ENCODE measurements around the gene PARS2. TPM values are rescaled to one million over a fixed set of nuclear protein-coding genes. Genes with fewer than 3 reads are reported as not detected.

The PARS2 gene
- polyA plus RNA-seq, 2 donors: 1.5 to 2.5 TPM

DNA sequence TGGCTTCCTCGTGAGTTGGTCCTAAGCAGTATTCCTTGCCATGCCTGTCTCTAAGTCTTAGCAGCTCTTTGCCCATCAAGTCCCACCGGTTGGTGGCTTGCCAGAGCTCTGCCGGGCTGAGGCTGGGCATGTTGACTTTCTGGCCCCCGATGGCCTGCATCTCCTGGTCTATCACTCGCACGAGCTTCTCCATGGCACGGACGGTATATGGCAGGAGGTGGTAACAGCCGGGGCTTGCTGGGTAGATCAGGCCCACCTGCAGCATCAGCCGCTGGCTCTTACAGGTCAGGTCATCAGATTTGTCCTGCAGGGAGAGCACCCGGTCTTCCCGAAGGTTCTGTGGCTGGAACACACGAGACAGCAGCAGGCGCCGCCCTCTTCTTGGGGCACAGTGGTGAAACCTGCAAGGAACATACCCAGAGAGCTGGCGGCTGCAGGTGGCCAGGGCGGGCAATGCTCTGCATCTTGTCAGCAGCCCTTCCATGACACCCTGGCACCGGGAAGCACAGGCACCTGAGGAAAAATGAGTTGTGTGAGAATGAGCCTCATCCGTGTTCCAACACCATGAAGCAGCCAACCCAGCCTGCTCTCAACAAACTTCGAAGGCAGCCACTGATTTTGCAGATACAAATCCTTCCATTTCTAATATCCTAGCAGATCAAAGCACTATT lies 5.5 kb downstream of the PARS2 start:
- H3K9me3 ChIP-seq (ENCODE audit: control insufficient read depth in 2 of 2, insufficient read depth in 1 of 2, low read depth in 1 of 2, low read length in 1 of 2): no peaks in the 10 kb centered on the region
- H3K4me3 ChIP-seq (ENCODE audit: low read depth in 1 of 2, low read length in 2 of 2): no peak overlapping the region
- H3K27ac ChIP-seq (ENCODE audit: low read depth in 2 of 2, low read length in 1 of 2): no peak overlapping the region
- WGBS, 2 donors: 91 to 93% methylated on average over 20 of the region's 20 CpGs
- peaks cover 16 to 22% of the 10 kb centered on the region in 2 donors for H3K36me3 ChIP-seq (ENCODE audit: control insufficient read depth in 2 of 2, insufficient read depth in 2 of 2, low read length in 1 of 2)
- H3K4me1 ChIP-seq (ENCODE audit: control insufficient read depth in 2 of 2, insufficient read depth in 2 of 2, low read length in 1 of 2): no peaks in the 10 kb centered on the region
- no peaks in the 10 kb centered on the region for H3K27me3 ChIP-seq (ENCODE audit: control insufficient read depth in 1 of 2, insufficient read depth in 2 of 2, low read length in 2 of 2)

DNA sequence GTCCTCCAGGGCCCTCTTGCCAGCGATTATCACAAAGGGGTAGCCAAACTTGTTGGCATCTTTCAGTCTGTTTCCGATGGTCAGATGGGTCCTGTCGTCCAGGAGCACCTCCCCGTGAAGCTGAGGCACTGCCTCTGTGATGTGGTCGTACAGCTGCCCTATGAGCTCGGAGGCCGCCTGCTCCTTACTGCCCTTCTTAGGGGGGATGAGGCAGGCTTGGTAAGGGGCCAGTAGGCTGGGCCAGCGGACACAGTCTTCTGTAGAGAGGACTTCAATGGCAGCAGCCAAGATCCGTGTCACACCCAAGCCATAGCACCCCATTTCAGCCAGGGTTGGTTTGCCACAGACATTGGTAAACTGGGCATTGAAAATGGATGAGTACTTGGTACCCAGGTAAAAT lies 6.5 kb downstream of the PARS2 start:
- WGBS, 2 donors: 94 to 95% methylated on average over 9 of the region's 9 CpGs
- H3K36me3 ChIP-seq (ENCODE audit: control insufficient read depth in 2 of 2, insufficient read depth in 2 of 2, low read length in 1 of 2): peaks cover 16 to 22% of the 10 kb centered on the region in 2 donors
- H3K27ac ChIP-seq (ENCODE audit: low read depth in 2 of 2, low read length in 1 of 2): no peak overlapping the region
- H3K9me3 ChIP-seq (ENCODE audit: control insufficient read depth in 2 of 2, insufficient read depth in 1 of 2, low read depth in 1 of 2, low read length in 1 of 2): no peaks in the 10 kb centered on the region
- H3K27me3 ChIP-seq (ENCODE audit: control insufficient read depth in 1 of 2, insufficient read depth in 2 of 2, low read length in 2 of 2): no peaks in the 10 kb centered on the region
- H3K4me3 ChIP-seq (ENCODE audit: low read depth in 1 of 2, low read length in 2 of 2): no peak overlapping the region
- H3K4me1 ChIP-seq (ENCODE audit: control insufficient read depth in 2 of 2, insufficient read depth in 2 of 2, low read length in 1 of 2): no peaks in the 10 kb centered on the region

DNA sequence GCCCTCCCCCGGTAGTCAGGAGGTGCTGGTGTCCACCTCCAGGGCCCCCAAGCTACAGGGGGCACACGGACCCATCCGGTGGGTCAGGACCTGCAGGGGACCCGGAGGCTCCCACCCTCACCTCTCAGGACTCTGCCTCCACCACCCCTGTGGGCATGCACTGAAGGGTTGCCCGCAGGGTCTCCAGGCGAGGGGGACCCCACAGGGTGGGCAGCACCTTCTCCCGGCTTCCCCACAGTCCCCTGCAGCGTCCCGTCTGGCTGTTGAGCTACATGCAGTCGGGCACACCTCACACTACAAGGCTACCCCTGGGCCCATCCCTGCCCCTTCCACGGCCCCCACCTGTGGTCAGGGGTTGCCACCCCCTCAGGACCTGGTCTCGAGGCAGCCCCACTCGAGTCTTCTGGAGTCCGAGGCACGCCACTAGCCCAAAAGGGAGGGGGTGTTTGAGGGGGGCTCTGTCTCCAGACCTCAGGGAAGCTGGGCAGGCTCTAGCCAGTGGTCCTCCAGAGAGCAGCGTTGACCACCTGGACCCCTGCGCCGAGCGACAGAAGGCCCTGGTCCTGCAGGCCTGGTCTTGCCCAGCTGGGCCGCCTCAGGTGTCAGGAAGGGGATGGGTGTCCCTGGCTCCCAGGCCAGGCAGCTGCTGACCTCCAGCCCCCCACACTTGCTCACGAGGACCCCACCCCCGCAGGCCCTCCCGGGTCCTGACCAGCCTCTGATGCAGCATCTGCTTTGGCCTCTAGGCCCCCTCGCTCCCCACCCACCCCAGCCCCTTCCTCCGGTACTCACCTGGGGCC lies 9.6 kb downstream of the PARS2 start:
- Histone ChIP-seq H3K9me3 (ENCODE audit: control insufficient read depth in 2 of 2, insufficient read depth in 1 of 2, low read depth in 1 of 2, low read length in 1 of 2) (no peaks in the 10 kb centered on the region), H3K4me1 (ENCODE audit: control insufficient read depth in 2 of 2, insufficient read depth in 2 of 2, low read length in 1 of 2) (no peaks in the 10 kb centered on the region), H3K4me3 (ENCODE audit: low read depth in 1 of 2, low read length in 2 of 2) (no peak overlapping the region), H3K36me3 (ENCODE audit: control insufficient read depth in 2 of 2, insufficient read depth in 2 of 2, low read length in 1 of 2) (peaks cover 16 to 22% of the 10 kb centered on the region in 2 donors), H3K27me3 (ENCODE audit: control insufficient read depth in 1 of 2, insufficient read depth in 2 of 2, low read length in 2 of 2) (no peaks in the 10 kb centered on the region), H3K27ac (ENCODE audit: low read depth in 2 of 2, low read length in 1 of 2) (no peak overlapping the region)
- 88 to 93% methylated on average over 25 of the region's 25 CpGs for WGBS, 2 donors

DNA sequence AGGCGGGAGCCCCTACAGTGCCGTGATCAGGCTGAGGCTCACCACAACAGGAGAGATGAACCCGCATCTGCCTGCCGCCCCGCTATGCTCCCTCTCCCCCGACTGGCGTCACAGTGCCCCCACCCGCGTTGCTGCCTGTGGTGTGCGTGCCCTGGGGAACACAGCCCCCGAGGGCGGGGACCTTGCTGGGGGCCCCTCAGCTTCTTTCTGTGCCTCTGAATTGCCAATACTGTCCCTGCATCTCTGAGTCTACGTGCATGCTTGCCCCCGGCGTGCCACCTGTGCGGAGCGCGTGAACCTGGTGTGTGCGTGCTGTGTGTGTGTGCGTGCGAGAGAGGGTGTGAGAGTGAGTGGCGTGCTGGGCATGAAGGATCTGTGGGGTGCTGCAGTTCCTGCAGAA lies 10.3 kb downstream of the PARS2 start:
- H3K36me3 ChIP-seq (ENCODE audit: control insufficient read depth in 2 of 2, insufficient read depth in 2 of 2, low read length in 1 of 2): peaks cover 16 to 22% of the 10 kb centered on the region in 2 donors
- H3K27me3 ChIP-seq (ENCODE audit: control insufficient read depth in 1 of 2, insufficient read depth in 2 of 2, low read length in 2 of 2): no peaks in the 10 kb centered on the region
- H3K4me3 ChIP-seq (ENCODE audit: low read depth in 1 of 2, low read length in 2 of 2): no peak overlapping the region
- H3K27ac ChIP-seq (ENCODE audit: low read depth in 2 of 2, low read length in 1 of 2): no peak overlapping the region
- no peaks in the 10 kb centered on the region for H3K4me1 ChIP-seq (ENCODE audit: control insufficient read depth in 2 of 2, insufficient read depth in 2 of 2, low read length in 1 of 2)
- WGBS, 2 donors: 91 to 93% methylated on average over 22 of the region's 22 CpGs
- no peaks in the 10 kb centered on the region for H3K9me3 ChIP-seq (ENCODE audit: control insufficient read depth in 2 of 2, insufficient read depth in 1 of 2, low read depth in 1 of 2, low read length in 1 of 2)

DNA sequence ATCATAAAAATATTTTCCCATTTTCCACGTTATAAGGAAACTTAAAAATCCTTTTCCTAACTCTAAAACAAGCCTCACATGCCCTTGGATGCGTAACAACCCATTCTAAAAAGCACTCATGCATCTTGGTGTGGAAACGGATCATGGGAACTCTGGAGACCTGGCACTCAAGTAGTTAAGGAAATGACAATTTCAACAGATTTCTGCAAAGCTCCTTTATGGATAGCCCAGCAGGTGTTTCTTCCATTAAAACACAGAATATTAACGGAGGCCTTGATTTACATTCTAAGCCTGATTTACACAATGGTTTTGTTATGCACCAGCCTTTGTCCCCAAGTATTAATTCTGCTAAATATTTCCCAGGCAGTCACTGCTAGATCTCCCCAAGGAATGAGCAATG lies 12.9 kb downstream of the PARS2 start:
- H3K27me3 ChIP-seq (ENCODE audit: control insufficient read depth in 1 of 2, insufficient read depth in 2 of 2, low read length in 2 of 2): no peaks in the 10 kb centered on the region
- no peaks in the 10 kb centered on the region for H3K9me3 ChIP-seq (ENCODE audit: control insufficient read depth in 2 of 2, insufficient read depth in 1 of 2, low read depth in 1 of 2, low read length in 1 of 2)
- H3K27ac ChIP-seq (ENCODE audit: low read depth in 2 of 2, low read length in 1 of 2): no peak overlapping the region
- peaks cover 3 to 6% of the 10 kb centered on the region in 2 donors for H3K36me3 ChIP-seq (ENCODE audit: control insufficient read depth in 2 of 2, insufficient read depth in 2 of 2, low read length in 1 of 2)
- no peak overlapping the region for H3K4me3 ChIP-seq (ENCODE audit: low read depth in 1 of 2, low read length in 2 of 2)
- 70 to 74% methylated on average over 4 of the region's 4 CpGs for WGBS, 2 donors
- no peaks in the 10 kb centered on the region for H3K4me1 ChIP-seq (ENCODE audit: control insufficient read depth in 2 of 2, insufficient read depth in 2 of 2, low read length in 1 of 2)

DNA sequence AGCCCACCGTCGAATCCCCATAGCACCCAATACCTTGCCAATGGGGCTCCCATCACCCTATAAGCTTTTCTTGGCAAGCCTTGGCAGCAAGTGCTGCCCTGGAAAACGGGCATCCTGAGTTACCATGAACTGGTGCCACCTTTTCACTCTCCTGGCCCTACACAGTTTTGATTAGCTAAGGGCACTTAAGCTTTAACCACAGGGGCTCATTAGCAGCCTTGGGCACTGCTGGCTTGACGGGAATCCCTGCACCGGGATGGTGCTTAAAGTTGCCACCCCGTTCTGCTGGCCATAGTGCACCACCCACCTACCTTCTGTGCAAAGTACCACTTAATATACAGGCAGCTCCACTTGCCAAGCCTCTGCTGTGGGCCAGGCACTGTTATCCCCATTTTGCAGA lies 13.7 kb downstream of the PARS2 start:
- H3K4me1 ChIP-seq (ENCODE audit: control insufficient read depth in 2 of 2, insufficient read depth in 2 of 2, low read length in 1 of 2): no peaks in the 10 kb centered on the region
- H3K27ac ChIP-seq (ENCODE audit: low read depth in 2 of 2, low read length in 1 of 2): no peak overlapping the region
- peaks cover 2 to 3% of the 10 kb centered on the region in 2 donors for H3K36me3 ChIP-seq (ENCODE audit: control insufficient read depth in 2 of 2, insufficient read depth in 2 of 2, low read length in 1 of 2)
- H3K9me3 ChIP-seq (ENCODE audit: control insufficient read depth in 2 of 2, insufficient read depth in 1 of 2, low read depth in 1 of 2, low read length in 1 of 2): no peaks in the 10 kb centered on the region
- H3K4me3 ChIP-seq (ENCODE audit: low read depth in 1 of 2, low read length in 2 of 2): no peak overlapping the region
- no peaks in the 10 kb centered on the region for H3K27me3 ChIP-seq (ENCODE audit: control insufficient read depth in 1 of 2, insufficient read depth in 2 of 2, low read length in 2 of 2)
- 75 to 81% methylated on average over 6 of the region's 6 CpGs for WGBS, 2 donors

DNA sequence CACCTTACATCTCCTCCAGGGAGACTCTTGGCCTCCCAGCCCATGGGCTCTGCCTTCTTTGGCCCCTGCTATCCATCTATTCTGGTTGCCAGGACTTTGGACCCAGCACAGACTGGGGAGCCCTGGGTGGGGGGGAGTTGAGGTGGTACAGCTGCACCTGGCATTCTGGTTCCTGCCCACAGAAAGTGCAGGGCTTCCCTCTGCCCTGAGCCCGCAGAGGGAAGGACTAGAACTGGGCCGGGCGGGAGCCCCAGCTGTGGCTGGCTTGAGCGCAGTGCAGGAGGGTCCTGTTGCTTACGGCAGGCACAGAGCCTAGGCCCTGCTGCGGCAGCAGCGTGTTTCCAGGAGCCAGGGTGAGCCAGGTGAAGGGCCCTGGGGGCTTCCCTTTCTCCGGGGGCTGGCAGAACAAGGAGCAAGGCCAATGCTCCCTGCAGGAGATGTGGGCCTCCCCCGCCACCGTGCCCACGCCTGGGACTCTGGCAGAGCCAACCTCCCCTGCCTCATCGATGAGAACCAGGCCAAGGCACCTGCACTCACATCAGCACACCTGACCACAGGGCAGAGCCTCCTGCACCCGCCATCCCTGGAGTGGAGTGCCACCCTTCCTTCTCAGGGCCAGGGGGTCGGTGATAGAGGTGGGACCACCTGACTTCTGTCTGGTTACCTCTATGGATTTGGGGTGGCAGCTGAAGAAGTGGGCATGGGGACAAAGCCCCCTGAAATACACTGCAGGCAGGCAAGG lies 16.1 kb downstream of the PARS2 start:
- Histone ChIP-seq H3K27ac (ENCODE audit: low read depth in 2 of 2, low read length in 1 of 2) (no peak overlapping the region), H3K4me3 (ENCODE audit: low read depth in 1 of 2, low read length in 2 of 2) (no peak overlapping the region), H3K36me3 (ENCODE audit: control insufficient read depth in 2 of 2, insufficient read depth in 2 of 2, low read length in 1 of 2) (peaks cover 0 to 6% of the 10 kb centered on the region in 2 donors), H3K4me1 (ENCODE audit: control insufficient read depth in 2 of 2, insufficient read depth in 2 of 2, low read length in 1 of 2) (peaks cover 0 to 2% of the 10 kb centered on the region in 2 donors), H3K27me3 (ENCODE audit: control insufficient read depth in 1 of 2, insufficient read depth in 2 of 2, low read length in 2 of 2) (no peaks in the 10 kb centered on the region), H3K9me3 (ENCODE audit: control insufficient read depth in 2 of 2, insufficient read depth in 1 of 2, low read depth in 1 of 2, low read length in 1 of 2) (no peaks in the 10 kb centered on the region)
- WGBS, 2 donors: 77 to 79% methylated on average over 13 to 14 of the region's 14 CpGs

DNA sequence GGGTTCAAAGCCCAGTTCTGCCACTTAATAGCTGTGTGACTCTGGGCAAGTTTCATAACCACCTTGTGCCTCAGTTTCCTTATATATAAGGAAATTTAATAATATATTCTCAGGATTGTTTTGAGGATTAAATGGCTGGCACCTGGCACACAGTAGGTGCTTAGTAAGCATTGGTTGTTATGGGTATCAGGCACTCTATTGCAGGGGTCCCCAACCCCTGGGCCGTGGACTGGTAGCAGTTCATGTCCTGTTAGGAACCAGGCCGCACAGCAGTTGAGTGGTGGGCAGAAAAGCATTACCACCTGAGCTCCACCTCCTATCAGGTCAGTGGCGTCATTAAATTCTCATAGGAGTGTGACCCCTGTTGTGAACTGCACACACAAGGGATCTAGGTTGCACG lies 18.5 kb downstream of the PARS2 start:
- 93 to 95% methylated on average over 4 of the region's 4 CpGs for WGBS, 2 donors
- peaks cover 13 to 23% of the 10 kb centered on the region in 2 donors for H3K36me3 ChIP-seq (ENCODE audit: control insufficient read depth in 2 of 2, insufficient read depth in 2 of 2, low read length in 1 of 2)
- H3K27ac ChIP-seq (ENCODE audit: low read depth in 2 of 2, low read length in 1 of 2): no peak overlapping the region
- H3K4me1 ChIP-seq (ENCODE audit: control insufficient read depth in 2 of 2, insufficient read depth in 2 of 2, low read length in 1 of 2): peaks cover 0 to 2% of the 10 kb centered on the region in 2 donors
- H3K9me3 ChIP-seq (ENCODE audit: control insufficient read depth in 2 of 2, insufficient read depth in 1 of 2, low read depth in 1 of 2, low read length in 1 of 2): no peaks in the 10 kb centered on the region
- no peak overlapping the region for H3K4me3 ChIP-seq (ENCODE audit: low read depth in 1 of 2, low read length in 2 of 2)
- no peaks in the 10 kb centered on the region for H3K27me3 ChIP-seq (ENCODE audit: control insufficient read depth in 1 of 2, insufficient read depth in 2 of 2, low read length in 2 of 2)

DNA sequence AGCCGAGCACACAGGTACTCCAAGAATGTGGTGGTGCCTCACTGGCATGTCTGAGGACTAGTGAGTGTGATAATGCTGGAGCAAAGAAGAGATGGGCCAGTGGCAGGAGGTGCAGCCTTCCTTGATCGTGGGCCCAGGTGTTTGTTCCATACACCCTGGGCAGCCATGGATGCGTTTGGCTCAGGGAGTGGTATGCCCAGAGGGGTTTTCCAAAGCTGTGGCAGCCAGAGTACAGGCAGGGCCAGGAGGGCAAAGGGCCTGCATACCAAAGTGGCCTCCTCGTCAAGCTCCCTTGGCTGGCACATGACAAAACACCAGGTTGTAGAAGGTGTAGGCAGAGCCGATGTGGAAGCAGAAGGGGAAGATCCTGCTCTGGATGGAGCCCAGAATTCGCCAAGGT lies 19.0 kb downstream of the PARS2 start:
- no peak overlapping the region for H3K4me3 ChIP-seq (ENCODE audit: low read depth in 1 of 2, low read length in 2 of 2)
- H3K9me3 ChIP-seq (ENCODE audit: control insufficient read depth in 2 of 2, insufficient read depth in 1 of 2, low read depth in 1 of 2, low read length in 1 of 2): no peaks in the 10 kb centered on the region
- no peak overlapping the region for H3K27ac ChIP-seq (ENCODE audit: low read depth in 2 of 2, low read length in 1 of 2)
- no peaks in the 10 kb centered on the region for H3K27me3 ChIP-seq (ENCODE audit: control insufficient read depth in 1 of 2, insufficient read depth in 2 of 2, low read length in 2 of 2)
- H3K36me3 ChIP-seq (ENCODE audit: control insufficient read depth in 2 of 2, insufficient read depth in 2 of 2, low read length in 1 of 2): peaks cover 17 to 28% of the 10 kb centered on the region in 2 donors
- peaks cover 0 to 2% of the 10 kb centered on the region in 2 donors for H3K4me1 ChIP-seq (ENCODE audit: control insufficient read depth in 2 of 2, insufficient read depth in 2 of 2, low read length in 1 of 2)
- 68 to 73% methylated on average over 6 of the region's 6 CpGs for WGBS, 2 donors
